Gastrocnemius medialis (tissue), 4 donors: ENCODE results near the gene RMDN2.

ENCODE experiments used
- POLR2A ChIP-seq, 2 donors: fragments of 450-650 bp; IDR thresholded peaks; one replicate each; pipeline ENCODE4 v1.6.1; 2017; ENCODE audit warnings: antibody characterized with exemption in 2 of 2, mild to moderate bottlenecking in 2 of 2, moderate library complexity in 2 of 2
- TF ChIP-seq, protein P1 (sequence below), 5 experiments: fragments of 450-650 bp in 3 of 5; fragments of 200-600 bp in 2 of 5; sonication (generic) in 2 of 5; IDR thresholded peaks in 4 of 5; conservative IDR thresholded peaks in 1 of 5; 1 replicate in 4 of 5; 2 replicates in 1 of 5; pipeline ENCODE4 v1.5.1; 2016 to 2019; ENCODE audit warnings: antibody characterized with exemption in 5 of 5, mild to moderate bottlenecking in 3 of 5, moderate library complexity in 3 of 5

DNA sequence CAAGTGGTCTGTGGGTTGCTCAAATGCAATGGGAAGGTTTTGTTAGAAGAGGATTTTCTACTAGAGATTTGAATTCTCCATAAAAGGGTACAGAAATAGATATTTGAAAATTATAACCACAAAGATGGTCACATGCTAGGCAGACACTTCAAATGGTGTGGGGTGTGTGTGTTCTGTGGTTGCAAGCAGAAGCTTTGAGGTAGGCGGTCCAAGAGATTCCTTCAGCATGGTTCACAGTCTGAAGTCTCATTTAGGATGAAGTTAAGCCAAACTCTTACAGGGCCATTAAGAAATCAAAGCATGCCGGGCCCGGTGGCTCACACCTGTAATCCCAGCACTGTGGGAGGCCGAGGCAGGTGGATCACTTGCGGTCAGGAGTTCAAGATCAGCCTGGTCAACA is 38.3 kb upstream of the RMDN2 start:
- TF ChIP-seq, protein P1, sequence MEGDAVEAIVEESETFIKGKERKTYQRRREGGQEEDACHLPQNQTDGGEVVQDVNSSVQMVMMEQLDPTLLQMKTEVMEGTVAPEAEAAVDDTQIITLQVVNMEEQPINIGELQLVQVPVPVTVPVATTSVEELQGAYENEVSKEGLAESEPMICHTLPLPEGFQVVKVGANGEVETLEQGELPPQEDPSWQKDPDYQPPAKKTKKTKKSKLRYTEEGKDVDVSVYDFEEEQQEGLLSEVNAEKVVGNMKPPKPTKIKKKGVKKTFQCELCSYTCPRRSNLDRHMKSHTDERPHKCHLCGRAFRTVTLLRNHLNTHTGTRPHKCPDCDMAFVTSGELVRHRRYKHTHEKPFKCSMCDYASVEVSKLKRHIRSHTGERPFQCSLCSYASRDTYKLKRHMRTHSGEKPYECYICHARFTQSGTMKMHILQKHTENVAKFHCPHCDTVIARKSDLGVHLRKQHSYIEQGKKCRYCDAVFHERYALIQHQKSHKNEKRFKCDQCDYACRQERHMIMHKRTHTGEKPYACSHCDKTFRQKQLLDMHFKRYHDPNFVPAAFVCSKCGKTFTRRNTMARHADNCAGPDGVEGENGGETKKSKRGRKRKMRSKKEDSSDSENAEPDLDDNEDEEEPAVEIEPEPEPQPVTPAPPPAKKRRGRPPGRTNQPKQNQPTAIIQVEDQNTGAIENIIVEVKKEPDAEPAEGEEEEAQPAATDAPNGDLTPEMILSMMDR (IDR thresholded peaks at IDR 0.05 in 4 of 5, conservative IDR thresholded peaks at IDR 0.05 in 1 of 5): no peak
- no peak for TF ChIP-seq POLR2A (IDR thresholded peaks at IDR 0.05)
